Parathyroid adenoma (tissue), 2 donors: ENCODE results near the gene TBX4.

ENCODE experiments used
- H2AFZ ChIP-seq: fragments of 300-600 bp; sonication (generic); one replicate; pipeline ENCODE4 v1.7.0; 2017; ENCODE audit warnings: antibody characterized with exemption, mild to moderate bottlenecking
- H3K27ac ChIP-seq: fragments of 300-600 bp; sonication (generic); one replicate; pipeline ENCODE4 v1.7.0; 2017
- H3K27me3 ChIP-seq: fragments of 300-600 bp; sonication (generic); one replicate; pipeline ENCODE4 v1.7.0; 2017; ENCODE audit warnings: low read length; ENCODE audit not compliant: control insufficient read depth, insufficient read depth
- H3K36me3 ChIP-seq: fragments of 300-600 bp; sonication (generic); one replicate; pipeline ENCODE4 v1.7.0; 2017; ENCODE audit warnings: low read length; ENCODE audit not compliant: control insufficient read depth, insufficient read depth
- H3K4me1 ChIP-seq: fragments of 300-600 bp; sonication (generic); one replicate; pipeline ENCODE4 v1.7.0; 2017; ENCODE audit warnings: control low read depth
- H3K4me2 ChIP-seq: fragments of 300-600 bp; sonication (generic); one replicate; pipeline ENCODE4 v1.7.0; 2017; ENCODE audit warnings: low read length
- H3K4me3 ChIP-seq: fragments of 300-600 bp; sonication (generic); one replicate; pipeline ENCODE4 v1.7.0; 2017; ENCODE audit warnings: low read depth, low read length
- H3K79me2 ChIP-seq: fragments of 300-600 bp; sonication (generic); one replicate; pipeline ENCODE4 v1.7.0; 2017; ENCODE audit warnings: control low read depth
- H3K9ac ChIP-seq: fragments of 300-600 bp; sonication (generic); one replicate; pipeline ENCODE4 v1.7.0; 2017; ENCODE audit warnings: mild to moderate bottlenecking
- H3K9me3 ChIP-seq: fragments of 300-600 bp; sonication (generic); one replicate; pipeline ENCODE4 v1.7.0; 2017; ENCODE audit warnings: low read length; ENCODE audit not compliant: control insufficient read depth
- TF ChIP-seq, protein P1 (sequence below): fragments of 300-600 bp; sonication (generic); IDR thresholded peaks from one replicate; pipeline ENCODE4 v1.7.0; 2017; ENCODE audit warnings: antibody characterized with exemption, mild to moderate bottlenecking
- donor health status: primary hyperparathyroidism.

The TBX4 gene

DNA sequence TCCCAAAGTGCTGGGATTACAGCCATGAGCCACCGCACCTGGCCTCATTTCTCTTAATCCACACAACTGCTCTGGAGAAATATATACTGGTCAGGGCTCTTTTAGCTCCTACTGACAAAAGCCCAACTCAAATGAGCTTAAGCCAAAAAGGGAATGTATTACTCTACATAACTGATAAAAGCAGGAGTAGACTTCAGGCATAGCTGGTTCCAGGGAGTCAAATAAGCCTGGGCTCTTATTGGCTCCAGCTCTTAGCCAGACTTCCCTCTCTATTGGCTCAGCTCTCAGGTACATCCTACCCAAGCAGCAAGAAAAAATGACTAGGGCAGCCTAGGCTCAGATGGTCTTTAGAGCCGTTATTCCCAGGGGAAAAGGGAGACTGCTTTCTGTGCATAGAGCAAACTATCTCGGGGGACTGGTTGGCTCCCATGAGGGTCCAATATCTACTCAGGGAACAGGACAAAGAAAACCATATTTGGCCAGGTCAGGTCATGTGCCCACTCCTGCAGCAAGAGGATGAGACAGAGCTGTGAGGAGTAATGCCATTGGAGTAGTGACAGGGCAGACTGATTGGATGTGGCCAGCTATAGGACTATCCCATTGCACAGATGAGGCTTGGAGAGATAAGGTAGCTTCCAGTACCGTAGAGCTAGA is 31.4 kb upstream of the TBX4 start:
- H3K4me3 ChIP-seq: no peak overlapping the region
- no peak overlapping the region for H3K27ac ChIP-seq
- no peaks in the 10 kb centered on the region for H3K79me2 ChIP-seq
- no peak overlapping the region for H3K4me2 ChIP-seq
- no peaks in the 10 kb centered on the region for H3K27me3 ChIP-seq
- H3K9ac ChIP-seq: no peak overlapping the region
- no peak overlapping the region for H2AFZ ChIP-seq
- no peaks in the 10 kb centered on the region for H3K9me3 ChIP-seq
- TF ChIP-seq, protein P1, sequence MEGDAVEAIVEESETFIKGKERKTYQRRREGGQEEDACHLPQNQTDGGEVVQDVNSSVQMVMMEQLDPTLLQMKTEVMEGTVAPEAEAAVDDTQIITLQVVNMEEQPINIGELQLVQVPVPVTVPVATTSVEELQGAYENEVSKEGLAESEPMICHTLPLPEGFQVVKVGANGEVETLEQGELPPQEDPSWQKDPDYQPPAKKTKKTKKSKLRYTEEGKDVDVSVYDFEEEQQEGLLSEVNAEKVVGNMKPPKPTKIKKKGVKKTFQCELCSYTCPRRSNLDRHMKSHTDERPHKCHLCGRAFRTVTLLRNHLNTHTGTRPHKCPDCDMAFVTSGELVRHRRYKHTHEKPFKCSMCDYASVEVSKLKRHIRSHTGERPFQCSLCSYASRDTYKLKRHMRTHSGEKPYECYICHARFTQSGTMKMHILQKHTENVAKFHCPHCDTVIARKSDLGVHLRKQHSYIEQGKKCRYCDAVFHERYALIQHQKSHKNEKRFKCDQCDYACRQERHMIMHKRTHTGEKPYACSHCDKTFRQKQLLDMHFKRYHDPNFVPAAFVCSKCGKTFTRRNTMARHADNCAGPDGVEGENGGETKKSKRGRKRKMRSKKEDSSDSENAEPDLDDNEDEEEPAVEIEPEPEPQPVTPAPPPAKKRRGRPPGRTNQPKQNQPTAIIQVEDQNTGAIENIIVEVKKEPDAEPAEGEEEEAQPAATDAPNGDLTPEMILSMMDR: no peak
- H3K4me1 ChIP-seq: no peaks in the 10 kb centered on the region
- H3K36me3 ChIP-seq: no peaks in the 10 kb centered on the region

DNA sequence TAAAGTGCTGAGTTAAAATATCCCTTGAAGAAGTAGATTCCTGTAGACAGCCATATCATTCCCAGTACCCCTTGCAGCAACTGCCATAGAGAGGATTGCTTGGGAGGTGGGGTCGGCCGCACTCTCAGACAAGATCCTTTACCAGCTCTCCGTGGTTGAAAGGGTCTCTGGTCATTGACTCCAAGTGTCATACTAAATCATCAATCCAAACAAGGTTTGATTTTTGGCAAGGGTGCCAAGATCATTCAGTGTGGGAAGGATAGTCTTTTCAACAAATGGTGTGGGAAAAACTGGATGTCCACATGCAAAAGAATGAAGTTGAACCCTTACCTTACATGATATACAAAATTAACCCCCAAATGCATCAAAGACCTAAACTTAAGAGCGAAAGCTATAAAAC is 30.8 kb upstream of the TBX4 start:
- Histone ChIP-seq H3K4me2 (no peak overlapping the region), H3K27me3 (no peaks in the 10 kb centered on the region), H2AFZ (no peak overlapping the region), H3K4me1 (no peaks in the 10 kb centered on the region), H3K27ac (no peak overlapping the region), H3K9me3 (no peaks in the 10 kb centered on the region), H3K4me3 (no peak overlapping the region), H3K36me3 (no peaks in the 10 kb centered on the region), H3K9ac (no peak overlapping the region), H3K79me2 (no peaks in the 10 kb centered on the region)
- TF ChIP-seq, protein P1: no peak

DNA sequence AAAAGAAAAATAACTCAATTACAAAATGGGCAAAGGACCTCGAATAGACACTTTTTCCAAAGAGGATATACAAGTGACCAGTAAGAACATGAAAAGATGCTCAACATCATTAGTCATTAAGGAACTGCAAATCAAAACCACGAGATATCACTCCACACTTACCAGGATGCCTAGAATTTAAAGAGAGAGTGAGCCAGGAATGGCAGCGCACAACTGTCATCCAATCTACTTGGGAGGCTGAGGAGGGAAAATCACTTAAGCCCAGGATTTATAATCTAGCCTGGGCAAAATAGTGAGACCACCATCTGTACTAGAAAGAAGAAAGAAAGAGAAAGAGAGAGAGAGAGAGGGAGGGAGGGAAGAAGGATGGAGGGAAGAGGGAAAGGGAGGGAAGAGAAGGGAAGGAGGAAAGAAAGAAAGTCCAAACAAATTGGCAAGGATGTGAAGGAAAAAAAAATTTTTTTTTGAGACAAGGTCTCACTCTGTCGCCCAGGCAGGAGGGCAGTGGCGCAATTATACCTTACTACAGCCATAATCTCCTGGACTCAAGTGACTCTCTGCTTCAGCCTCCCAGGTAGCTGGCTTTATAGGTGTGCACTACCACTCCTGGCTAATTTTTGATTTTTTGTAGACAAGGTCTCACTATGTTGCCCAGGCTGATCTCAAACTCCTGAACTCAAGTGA is 30.0 kb upstream of the TBX4 start:
- Histone ChIP-seq H3K27me3 (no peaks in the 10 kb centered on the region), H3K4me1 (no peaks in the 10 kb centered on the region), H3K9me3 (no peaks in the 10 kb centered on the region), H3K9ac (no peak overlapping the region), H3K27ac (no peak overlapping the region), H3K36me3 (no peaks in the 10 kb centered on the region), H3K4me2 (no peak overlapping the region), H3K4me3 (no peak overlapping the region), H2AFZ (no peak overlapping the region), H3K79me2 (no peaks in the 10 kb centered on the region)
- TF ChIP-seq, protein P1: no peak

DNA sequence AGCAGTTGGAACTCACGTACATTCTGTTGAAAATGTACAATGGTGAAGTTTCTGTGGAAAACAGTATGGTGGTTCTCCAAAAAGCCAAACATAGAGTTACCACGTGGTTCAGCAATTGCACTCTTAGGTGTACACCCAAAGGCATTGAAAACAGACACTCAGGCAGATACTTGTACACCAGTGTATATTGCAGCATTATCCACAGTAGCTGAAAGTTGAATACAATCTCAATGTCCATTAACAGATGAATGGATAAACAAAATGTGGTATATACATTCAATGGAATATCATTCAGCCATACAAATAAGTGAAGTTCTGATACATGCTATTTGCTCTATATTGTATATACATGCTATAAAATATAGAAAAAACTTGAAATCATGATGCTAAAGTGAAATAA is 29.4 kb upstream of the TBX4 start:
- no peaks in the 10 kb centered on the region for H3K4me1 ChIP-seq
- H3K79me2 ChIP-seq: no peaks in the 10 kb centered on the region
- no peak overlapping the region for H3K4me2 ChIP-seq
- H3K9me3 ChIP-seq: no peaks in the 10 kb centered on the region
- TF ChIP-seq, protein P1: no peak
- no peak overlapping the region for H3K4me3 ChIP-seq
- no peaks in the 10 kb centered on the region for H3K27me3 ChIP-seq
- H3K36me3 ChIP-seq: no peaks in the 10 kb centered on the region
- H3K27ac ChIP-seq: no peak overlapping the region
- H2AFZ ChIP-seq: no peak overlapping the region
- no peak overlapping the region for H3K9ac ChIP-seq
